ENCODE results near the gene PRODH2.

Gene PRODH2, protein sequence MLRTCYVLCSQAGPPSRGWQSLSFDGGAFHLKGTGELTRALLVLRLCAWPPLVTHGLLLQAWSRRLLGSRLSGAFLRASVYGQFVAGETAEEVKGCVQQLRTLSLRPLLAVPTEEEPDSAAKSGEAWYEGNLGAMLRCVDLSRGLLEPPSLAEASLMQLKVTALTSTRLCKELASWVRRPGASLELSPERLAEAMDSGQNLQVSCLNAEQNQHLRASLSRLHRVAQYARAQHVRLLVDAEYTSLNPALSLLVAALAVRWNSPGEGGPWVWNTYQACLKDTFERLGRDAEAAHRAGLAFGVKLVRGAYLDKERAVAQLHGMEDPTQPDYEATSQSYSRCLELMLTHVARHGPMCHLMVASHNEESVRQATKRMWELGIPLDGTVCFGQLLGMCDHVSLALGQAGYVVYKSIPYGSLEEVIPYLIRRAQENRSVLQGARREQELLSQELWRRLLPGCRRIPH

DNA sequence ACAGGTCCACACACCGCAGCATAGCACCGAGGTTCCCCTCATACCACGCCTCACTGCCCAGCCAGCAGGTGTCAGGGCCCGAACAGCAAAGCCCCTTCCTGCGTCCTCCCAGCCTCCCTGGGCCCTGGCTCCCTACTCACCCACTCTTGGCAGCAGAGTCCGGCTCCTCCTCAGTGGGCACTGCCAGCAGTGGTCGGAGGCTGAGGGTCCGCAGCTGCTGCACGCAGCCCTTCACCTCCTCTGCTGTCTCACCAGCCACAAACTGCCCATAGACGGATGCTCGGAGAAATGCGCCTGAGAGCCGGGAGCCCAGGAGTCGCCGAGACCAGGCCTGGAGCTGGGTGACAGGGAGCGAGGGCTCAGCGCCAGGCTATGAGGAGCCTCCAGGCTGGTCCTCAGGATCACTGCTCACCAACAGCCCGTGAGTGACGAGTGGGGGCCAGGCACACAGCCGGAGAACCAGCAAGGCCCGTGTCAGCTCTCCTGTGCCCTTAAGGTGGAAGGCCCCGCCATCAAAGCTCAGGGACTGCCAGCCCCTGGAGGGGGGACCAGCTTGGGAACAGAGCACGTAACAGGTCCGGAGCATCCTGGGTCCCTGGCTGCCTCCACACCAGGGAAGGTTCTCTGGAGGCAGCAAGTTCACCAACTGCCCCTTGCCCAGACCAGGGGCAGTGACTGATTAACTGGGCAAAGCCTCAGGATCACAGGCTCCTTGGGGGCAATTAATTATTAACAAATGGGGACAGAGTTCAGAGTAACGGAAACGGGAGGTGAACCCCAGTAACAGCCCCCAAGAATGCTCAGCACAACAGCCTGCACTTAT is at the start of gene PRODH2:
Gene PRODH2 (minus strand): TSS at position 626 of the 823 bp plus-strand sequence. CDS start 40 bp downstream, at position 586.
- Mint-ChIP-seq H3K4me1 (no peaks in the 10 kb centered on the region), H3K9me3 (peaks cover 2% of the 10 kb centered on the region), H3K36me3 (no peaks in the 10 kb centered on the region), H3K4me3 (no peak within 1 kb of the TSS), H3K27ac (no peak within 1 kb of the TSS), H3K27me3 (peaks cover 28% of the 10 kb centered on the region)
- CTCF ChIA-PET, result no interaction called here
- no peak for DNase-seq

DNA sequence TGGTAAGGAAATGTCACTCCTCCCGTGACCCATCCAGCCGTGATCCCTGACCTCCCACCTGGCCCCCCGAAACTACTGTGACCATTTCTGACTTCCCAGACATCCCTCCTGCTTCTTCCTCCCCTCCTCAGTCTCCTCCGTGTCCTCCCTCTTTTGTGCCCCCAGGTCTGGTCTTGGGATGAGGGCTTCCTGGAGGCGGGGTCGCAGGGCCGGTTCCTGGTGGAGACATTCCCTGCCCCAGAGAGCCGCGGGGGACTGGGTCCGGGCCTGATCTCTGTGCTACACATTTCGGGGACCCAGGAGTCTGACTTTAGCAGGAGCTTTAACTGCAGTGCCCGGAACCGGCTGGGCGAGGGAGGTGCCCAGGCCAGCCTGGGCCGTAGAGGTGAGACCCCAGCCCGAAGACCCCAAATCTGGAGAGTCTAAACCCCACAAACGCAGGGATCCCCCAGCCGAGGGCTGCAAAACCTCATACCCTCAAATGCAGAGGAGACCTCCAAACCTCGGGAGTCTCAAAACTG is 49.1 kb upstream of the PRODH2 start:
- Mint-ChIP-seq H3K27ac (no peak overlapping the region), H3K4me3 (no peak overlapping the region), H3K9me3 (no peaks in the 10 kb centered on the region), H3K27me3 (peaks cover 94% of the 10 kb centered on the region), H3K4me1 (peaks cover 9% of the 10 kb centered on the region), H3K36me3 (no peaks in the 10 kb centered on the region)
- DNase-seq, result no peak
- CTCF ChIA-PET, result no interaction called here

DNA sequence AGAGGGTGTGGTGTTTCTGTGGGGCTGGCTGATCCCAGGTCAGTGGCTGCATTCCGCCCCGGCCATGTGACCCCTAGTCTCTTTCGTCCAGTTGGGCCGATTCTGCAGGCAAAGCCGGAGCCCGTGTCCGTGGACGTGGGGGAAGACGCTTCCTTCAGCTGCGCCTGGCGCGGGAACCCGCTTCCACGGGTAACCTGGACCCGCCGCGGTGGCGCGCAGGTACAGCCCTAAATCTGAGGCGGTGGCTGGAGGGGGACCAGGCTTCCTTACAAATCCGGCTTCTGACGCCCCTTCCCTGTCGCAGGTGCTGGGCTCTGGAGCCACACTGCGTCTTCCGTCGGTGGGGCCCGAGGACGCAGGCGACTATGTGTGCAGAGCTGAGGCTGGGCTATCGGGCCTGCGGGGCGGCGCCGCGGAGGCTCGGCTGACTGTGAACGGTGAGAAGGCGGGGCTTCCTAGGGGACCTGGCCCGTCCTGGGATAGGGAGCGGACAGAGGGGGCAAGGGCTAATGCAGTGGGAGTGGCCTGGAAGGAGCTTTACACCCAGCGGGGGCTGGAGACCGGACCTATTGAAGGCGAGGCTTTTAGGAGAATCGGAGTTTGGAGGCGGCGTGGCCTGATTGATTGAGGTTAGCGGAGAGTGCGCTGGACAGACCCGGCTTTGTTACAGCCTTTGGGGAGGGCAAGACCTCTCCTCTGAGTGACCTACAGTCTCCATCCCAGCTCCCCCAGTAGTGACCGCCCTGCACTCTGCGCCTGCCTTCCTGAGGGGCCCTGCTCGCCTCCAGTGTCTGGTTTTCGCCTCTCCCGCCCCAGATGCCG is 48.4 kb upstream of the PRODH2 start:
- Mint-ChIP-seq H3K4me3 (no peak overlapping the region), H3K36me3 (no peaks in the 10 kb centered on the region), H3K4me1 (peaks cover 9% of the 10 kb centered on the region), H3K27me3 (peaks cover 94% of the 10 kb centered on the region), H3K27ac (no peak overlapping the region), H3K9me3 (no peaks in the 10 kb centered on the region)
- CTCF ChIA-PET, result no interaction called here
- no peak for DNase-seq

DNA sequence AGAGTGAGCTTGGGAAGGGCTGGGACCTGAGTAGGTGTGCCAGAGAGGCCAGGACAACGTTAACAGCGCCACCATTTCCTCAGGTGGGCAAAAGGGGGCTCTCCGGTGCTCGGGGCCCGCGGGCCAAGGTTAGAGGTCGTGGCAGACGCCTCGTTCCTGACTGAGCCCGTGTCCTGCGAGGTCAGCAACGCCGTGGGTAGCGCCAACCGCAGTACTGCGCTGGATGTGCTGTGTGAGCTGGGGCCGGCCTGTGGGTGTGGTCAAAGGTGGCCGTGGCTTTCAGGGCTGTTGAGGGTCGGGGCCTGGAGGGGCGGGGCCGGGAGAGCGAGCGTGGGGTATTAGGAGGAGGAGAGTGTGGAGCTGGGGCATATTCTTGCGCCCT is 47.8 kb upstream of the PRODH2 start:
- Mint-ChIP-seq H3K4me1 (peaks cover 11% of the 10 kb centered on the region), H3K36me3 (no peaks in the 10 kb centered on the region), H3K4me3 (no peak overlapping the region), H3K27me3 (peaks cover 94% of the 10 kb centered on the region), H3K9me3 (no peaks in the 10 kb centered on the region), H3K27ac (no peak overlapping the region)
- DNase-seq, result no peak
- CTCF ChIA-PET, result no interaction called here

DNA sequence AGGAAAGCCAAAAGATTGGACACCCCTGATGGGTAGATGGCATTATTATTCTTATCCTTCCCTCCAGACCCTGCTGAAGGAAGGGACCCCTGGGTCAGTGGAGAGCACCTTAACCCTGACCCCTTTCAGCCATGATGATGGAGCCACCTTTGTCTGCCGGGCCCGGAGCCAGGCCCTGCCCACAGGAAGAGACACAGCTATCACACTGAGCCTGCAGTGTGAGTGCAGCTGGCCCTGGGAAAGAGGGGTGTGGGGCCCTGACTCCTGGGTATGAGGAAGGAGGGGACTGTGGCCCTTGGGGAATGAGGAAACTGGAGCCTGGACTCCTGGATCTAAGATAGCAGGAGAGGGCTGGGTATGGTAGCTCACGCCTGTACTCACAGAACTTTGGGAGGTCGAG is 46.8 kb upstream of the PRODH2 start:
- Mint-ChIP-seq H3K27me3 (peaks cover 97% of the 10 kb centered on the region), H3K27ac (no peak overlapping the region), H3K9me3 (no peaks in the 10 kb centered on the region), H3K4me3 (no peak overlapping the region), H3K36me3 (no peaks in the 10 kb centered on the region), H3K4me1 (peaks cover 11% of the 10 kb centered on the region)
- CTCF ChIA-PET, result no interaction called here
- no peak for DNase-seq

DNA sequence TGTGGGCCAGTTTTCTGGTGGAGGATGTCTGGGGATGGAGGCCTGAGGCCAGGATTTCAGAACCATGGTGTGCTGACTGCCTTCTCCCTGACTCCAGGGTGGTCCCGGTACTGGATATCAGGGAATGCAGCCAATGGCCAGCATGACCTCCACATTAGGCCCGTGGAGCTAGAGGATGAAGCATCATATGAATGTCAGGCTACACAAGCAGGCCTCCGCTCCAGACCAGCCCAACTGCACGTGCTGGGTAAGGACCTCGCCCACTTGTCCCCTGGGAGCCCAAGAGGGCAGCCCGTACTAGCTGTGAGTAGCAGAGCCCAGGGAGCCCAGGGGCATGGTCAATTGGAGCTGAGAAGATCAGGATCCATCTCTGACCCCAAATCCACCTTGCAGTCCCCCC is 45.7 kb upstream of the PRODH2 start:
- Mint-ChIP-seq H3K9me3 (no peaks in the 10 kb centered on the region), H3K4me3 (no peak overlapping the region), H3K36me3 (no peaks in the 10 kb centered on the region), H3K27me3 (peaks cover 96% of the 10 kb centered on the region), H3K4me1 (peaks cover 11% of the 10 kb centered on the region), H3K27ac (no peak overlapping the region)
- no peak for DNase-seq
- CTCF ChIA-PET, result no interaction called here

DNA sequence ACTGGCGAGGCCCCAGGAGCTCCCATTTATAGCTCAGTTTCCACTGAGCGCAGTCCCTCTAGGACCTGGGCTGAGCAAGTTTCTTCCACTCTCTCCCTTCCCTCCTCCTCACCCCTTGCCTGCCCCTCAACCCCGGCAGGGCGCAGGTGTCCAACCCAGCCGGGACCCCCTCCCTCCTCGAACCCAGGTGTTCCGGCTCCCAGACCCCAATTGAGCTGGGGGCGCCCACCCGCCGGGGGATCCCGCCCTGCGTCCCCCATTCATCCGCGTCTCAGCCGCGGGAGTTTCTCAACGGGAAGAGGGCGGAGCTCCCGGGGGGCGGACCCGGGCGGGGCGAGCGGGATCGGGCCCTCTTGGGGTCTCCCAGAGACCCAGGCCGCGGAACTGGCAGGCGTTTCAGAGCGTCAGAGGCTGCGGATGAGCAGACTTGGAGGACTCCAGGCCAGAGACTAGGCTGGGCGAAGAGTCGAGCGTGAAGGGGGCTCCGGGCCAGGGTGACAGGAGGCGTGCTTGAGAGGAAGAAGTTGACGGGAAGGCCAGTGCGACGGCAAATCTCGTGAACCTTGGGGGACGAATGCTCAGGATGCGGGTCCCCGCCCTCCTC is 44.0 kb upstream of the PRODH2 start, which contains the start of gene KIRREL2:
Gene KIRREL2 (plus strand): TSS at position 366 of the 604 bp plus-strand sequence. CDS start 209 bp downstream, at position 575.
- DNase-seq, result peak; percentile 61
- peaks cover 11% of the 10 kb centered on the region for H3K4me1 Mint-ChIP-seq
- H3K4me3 Mint-ChIP-seq, result peak within 1 kb of the TSS; percentile 69
- H3K27ac Mint-ChIP-seq, result no peak within 1 kb of the TSS
- H3K9me3 Mint-ChIP-seq, result no peaks in the 10 kb centered on the region
- peaks cover 97% of the 10 kb centered on the region for H3K27me3 Mint-ChIP-seq
- CTCF ChIA-PET, result interaction anchor here (1.3 kb wide), 1 partner anchor 83 kb away, joined by 3 read pairs; no protein-coding TSS in a partner anchor
- no peaks in the 10 kb centered on the region for H3K36me3 Mint-ChIP-seq

DNA sequence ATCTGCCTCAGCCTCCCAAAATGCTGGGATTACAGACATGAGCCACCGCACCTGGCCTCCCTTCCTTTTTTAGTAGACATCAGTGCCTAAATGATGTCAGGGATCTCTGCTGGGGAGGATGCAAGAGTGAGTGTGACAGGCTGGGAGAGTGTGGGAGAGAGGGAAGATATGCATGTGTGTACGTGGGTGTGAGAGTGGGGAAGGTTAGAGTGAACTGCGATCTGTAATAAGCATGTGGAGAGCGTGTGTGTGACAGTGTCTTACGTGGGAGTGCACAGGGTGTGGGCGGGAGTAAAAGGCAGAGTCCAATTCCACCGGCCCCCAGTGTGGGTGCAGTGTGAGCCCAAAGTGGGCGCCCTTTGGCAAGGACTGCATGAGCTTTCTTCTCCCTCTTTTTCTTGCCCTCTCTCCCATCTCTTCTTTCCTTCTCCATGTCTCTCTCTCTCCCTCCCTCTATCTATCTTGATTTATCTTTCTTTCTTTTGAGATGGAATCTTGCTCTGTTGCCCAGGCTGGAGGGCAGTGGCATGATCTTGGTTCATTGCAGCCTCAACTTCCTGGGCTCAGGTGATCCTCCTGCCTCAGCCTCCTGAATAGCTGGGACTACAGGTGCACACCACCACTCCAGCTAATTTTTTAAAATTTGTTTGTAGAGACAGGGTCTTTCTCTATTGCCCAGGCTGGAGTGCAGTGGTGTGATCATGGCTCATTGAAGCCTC is 40.6 kb upstream of the PRODH2 start:
- H3K4me3 Mint-ChIP-seq, result no peak overlapping the region
- no peaks in the 10 kb centered on the region for H3K9me3 Mint-ChIP-seq
- no peaks in the 10 kb centered on the region for H3K36me3 Mint-ChIP-seq
- no peak overlapping the region for H3K27ac Mint-ChIP-seq
- peaks cover 10% of the 10 kb centered on the region for H3K4me1 Mint-ChIP-seq
- no peak for DNase-seq
- CTCF ChIA-PET, result interaction anchor here (0.6 kb wide), 1 partner anchor 45 kb away, joined by 4 read pairs; no protein-coding TSS in a partner anchor
- H3K27me3 Mint-ChIP-seq, result peaks cover 96% of the 10 kb centered on the region

DNA sequence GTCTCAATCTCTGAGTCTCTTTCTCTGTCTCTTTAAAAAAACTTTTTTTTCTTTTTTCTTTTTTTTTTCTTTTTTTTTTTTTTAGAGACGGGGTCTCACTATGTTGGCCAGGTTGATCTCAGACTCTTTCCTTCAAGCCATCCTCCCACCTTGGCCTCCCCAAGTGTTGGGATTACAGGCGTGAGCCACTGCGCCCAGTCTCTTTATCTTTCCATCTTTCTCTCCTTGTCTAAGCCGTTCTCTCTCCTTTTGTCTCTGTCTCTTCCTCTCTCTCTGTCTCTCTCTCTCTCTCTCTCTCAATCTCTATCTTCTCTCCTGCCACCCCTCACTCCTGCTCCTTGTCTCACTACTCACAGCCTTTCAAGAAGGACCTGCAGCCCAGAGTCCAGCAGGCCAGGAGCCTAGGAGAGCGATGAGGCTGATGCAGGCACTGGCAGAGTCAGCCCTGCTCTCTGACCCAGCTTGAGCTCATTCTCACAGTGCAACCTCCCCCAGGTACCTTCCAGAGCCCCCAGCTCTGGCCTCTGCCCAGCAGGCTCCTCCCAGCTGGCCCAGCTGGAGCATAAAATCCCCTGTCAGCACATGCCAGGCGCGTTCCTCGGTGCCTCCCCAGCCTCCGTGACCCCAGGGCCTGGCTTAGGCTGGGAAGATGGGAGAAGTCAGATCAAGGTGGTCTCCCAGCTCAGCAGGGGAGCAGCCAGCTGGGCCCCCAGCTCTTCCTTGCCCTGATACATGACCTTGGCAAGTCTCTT is 39.6 kb upstream of the PRODH2 start, which contains the start of gene NPHS1:
Gene NPHS1 (minus strand): TSS at position 476 of the 752 bp plus-strand sequence. CDS start 667 bp downstream, outside the sequence.
- Mint-ChIP-seq H3K27ac (no peak within 1 kb of the TSS), H3K4me1 (peaks cover 7% of the 10 kb centered on the region), H3K36me3 (no peaks in the 10 kb centered on the region), H3K27me3 (peaks cover 96% of the 10 kb centered on the region), H3K9me3 (no peaks in the 10 kb centered on the region), H3K4me3 (no peak within 1 kb of the TSS)
- CTCF ChIA-PET, result no interaction called here
- no peak for DNase-seq

DNA sequence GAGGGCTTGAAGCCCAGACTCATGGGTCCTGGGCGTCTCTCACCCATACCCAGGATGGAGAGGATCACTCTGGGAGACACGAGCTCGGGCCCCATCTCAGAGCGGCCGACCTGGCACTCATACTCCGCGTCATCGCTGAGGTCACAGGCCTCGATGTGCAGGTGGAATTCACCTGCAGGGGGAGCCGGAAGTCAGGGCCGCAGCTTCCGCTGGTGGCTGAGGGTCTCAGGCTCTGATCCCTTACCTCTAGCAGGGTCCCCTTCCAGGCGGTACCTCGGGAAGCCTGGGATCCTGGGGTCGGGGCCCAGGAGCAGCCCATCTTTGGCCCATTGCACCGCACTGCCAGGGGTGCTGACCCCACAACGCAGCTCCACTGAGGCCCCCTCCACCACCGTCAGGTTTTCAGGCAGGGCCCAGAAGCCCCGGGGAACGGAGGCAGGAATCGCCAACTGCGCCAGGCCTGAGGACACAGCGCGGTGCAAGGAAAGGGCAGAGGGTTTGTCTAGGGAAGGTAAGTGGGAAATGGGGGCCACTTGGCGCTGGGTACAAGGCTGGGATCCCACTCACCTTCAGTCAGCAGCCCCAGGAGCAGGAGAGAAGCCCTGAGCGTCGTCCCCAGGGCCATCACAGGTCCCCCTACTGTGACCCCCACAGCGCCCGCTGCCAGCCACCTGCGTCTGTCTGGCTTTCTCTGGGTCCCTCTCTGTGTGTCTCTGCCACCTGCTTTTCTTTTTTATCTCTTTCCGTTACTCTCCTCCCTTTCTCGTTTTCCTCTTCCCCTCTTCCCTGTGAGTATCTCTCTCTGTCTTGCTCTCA is 38.8 kb upstream of the PRODH2 start:
- Mint-ChIP-seq H3K4me1 (peaks cover 3% of the 10 kb centered on the region), H3K36me3 (no peaks in the 10 kb centered on the region), H3K4me3 (no peak overlapping the region), H3K9me3 (no peaks in the 10 kb centered on the region), H3K27ac (no peak overlapping the region), H3K27me3 (peaks cover 96% of the 10 kb centered on the region)
- DNase-seq, result no peak
- CTCF ChIA-PET, result no interaction called here

DNA sequence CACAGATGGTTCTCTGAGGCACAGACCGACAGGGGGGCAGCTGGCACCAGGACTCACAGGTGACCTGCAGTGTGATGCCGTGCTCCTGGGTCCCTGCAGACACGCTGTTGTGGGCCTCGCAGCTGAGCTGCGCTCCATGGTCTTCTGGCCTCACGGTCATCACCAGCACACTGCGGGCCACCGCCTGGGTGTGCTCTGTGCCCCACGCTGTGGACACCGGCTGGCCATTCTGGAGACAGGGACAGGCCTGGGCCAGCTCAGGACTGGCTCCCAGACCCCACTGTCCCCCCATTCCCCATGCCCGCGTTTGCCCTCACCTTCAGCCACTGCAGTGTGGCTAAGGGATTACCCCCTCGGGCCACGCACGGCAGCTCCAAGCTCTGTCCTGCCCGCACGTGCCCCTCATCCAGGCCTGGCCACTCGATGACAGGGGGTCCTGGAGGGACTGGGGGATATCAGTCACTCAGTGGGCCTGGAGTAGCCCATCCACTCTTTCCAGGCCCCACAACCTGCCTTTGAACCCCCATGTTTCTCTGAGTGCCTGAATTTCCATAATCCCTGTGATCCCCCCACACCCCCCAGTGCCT is 36.4 kb upstream of the PRODH2 start:
- H3K4me1 Mint-ChIP-seq, result peaks cover 15% of the 10 kb centered on the region
- CTCF ChIA-PET, result no interaction called here
- peaks cover 3% of the 10 kb centered on the region for H3K36me3 Mint-ChIP-seq
- peaks cover 97% of the 10 kb centered on the region for H3K27me3 Mint-ChIP-seq
- no peak overlapping the region for H3K27ac Mint-ChIP-seq
- no peak overlapping the region for H3K4me3 Mint-ChIP-seq
- no peak for DNase-seq
- H3K9me3 Mint-ChIP-seq, result no peaks in the 10 kb centered on the region

All from activated naive CD4-positive, alpha-beta T cell treated with anti-CD3 and anti-CD28 coated beads, Interleukin-2, amount 10 ng/mL, durations not matched to agents 7 days and 5 days (primary cell).